C4-2B (cell line): ENCODE measurements around the gene PDLIM7.
A peak's percentile ranks its signal among the peaks of the same experiment; 100 is the strongest.

Experiments
- CTCF ChIP-seq: fragments of 450-650 bp; conservative IDR thresholded peaks from 2 replicates; pipeline ENCODE4 v1.5.1; 2017; ENCODE audit warnings: mild to moderate bottlenecking
- ZFX ChIP-seq: fragments of 450-650 bp; IDR thresholded peaks from 2 replicates; pipeline ENCODE4 v1.6.1; 2017

- TF ChIP-seq CTCF (peak; percentile 18; the same call in 1 of the 2 replicates), ZFX (no peak)
These were observed 2.8 kb downstream of the PDLIM7 start for GRCh38 chr5:177494346-177495195.
